ENCODE measurements around the gene ZFP1.

ZFP1 gene

GRCh38 chr16:75152635-75153034 is 4.3 kb downstream of the ZFP1 start:
- Histone ChIP-seq H3K4me3 (ENCODE audit: low read depth in 1 of 2, low read length in 2 of 2) (no peak overlapping the region), H3K9me3 (ENCODE audit: control insufficient read depth in 1 of 2, low read length in 2 of 2) (peaks cover 6 to 14% of the 10 kb centered on the region in 2 donors), H3K27ac (ENCODE audit: low read depth, low read length) (no peak overlapping the region), H3K36me3 (ENCODE audit: control insufficient read depth in 1 of 2, insufficient read depth in 2 of 2, low read length in 2 of 2) (peaks cover 6 to 14% of the 10 kb centered on the region in 2 donors), H3K9ac (ENCODE audit: low read depth in 1 of 2, low read length in 2 of 2) (no peak overlapping the region), H3K27me3 (ENCODE audit: control insufficient read depth in 1 of 2, insufficient read depth in 2 of 2, low read length in 2 of 2) (no peaks in the 10 kb centered on the region), H3K4me1 (ENCODE audit: control insufficient read depth in 1 of 2, insufficient read depth in 2 of 2, low read length in 2 of 2) (peaks cover 0 to 4% of the 10 kb centered on the region in 2 donors)

- peaks cover 0 to 7% of the 10 kb centered on the region in 2 donors for H3K36me3 ChIP-seq (ENCODE audit: control insufficient read depth in 1 of 2, insufficient read depth in 2 of 2, low read length in 2 of 2)
- no peak overlapping the region for H3K4me3 ChIP-seq (ENCODE audit: low read depth in 1 of 2, low read length in 2 of 2)
- peaks cover 0 to 7% of the 10 kb centered on the region in 2 donors for H3K9me3 ChIP-seq (ENCODE audit: control insufficient read depth in 1 of 2, low read length in 2 of 2)
- H3K9ac ChIP-seq (ENCODE audit: low read depth in 1 of 2, low read length in 2 of 2) = no peak overlapping the region
- no peaks in the 10 kb centered on the region for H3K4me1 ChIP-seq (ENCODE audit: control insufficient read depth in 1 of 2, insufficient read depth in 2 of 2, low read length in 2 of 2)
- H3K27ac ChIP-seq (ENCODE audit: low read depth, low read length) = no peak overlapping the region
- H3K27me3 ChIP-seq (ENCODE audit: control insufficient read depth in 1 of 2, insufficient read depth in 2 of 2, low read length in 2 of 2) = no peaks in the 10 kb centered on the region
These were observed 12.1 kb downstream of the ZFP1 start for GRCh38 chr16:75160386-75160785.

- no peak overlapping the region for H3K9ac ChIP-seq (ENCODE audit: low read depth in 1 of 2, low read length in 2 of 2)
- H3K36me3 ChIP-seq (ENCODE audit: control insufficient read depth in 1 of 2, insufficient read depth in 2 of 2, low read length in 2 of 2) = peaks cover 39 to 44% of the 10 kb centered on the region in 2 donors
- H3K27me3 ChIP-seq (ENCODE audit: control insufficient read depth in 1 of 2, insufficient read depth in 2 of 2, low read length in 2 of 2) = no peaks in the 10 kb centered on the region
- no peaks in the 10 kb centered on the region for H3K4me1 ChIP-seq (ENCODE audit: control insufficient read depth in 1 of 2, insufficient read depth in 2 of 2, low read length in 2 of 2)
- no peak overlapping the region for H3K27ac ChIP-seq (ENCODE audit: low read depth, low read length)
- H3K4me3 ChIP-seq (ENCODE audit: low read depth in 1 of 2, low read length in 2 of 2) = no peak overlapping the region
- peaks cover 47 to 75% of the 10 kb centered on the region in 2 donors for H3K9me3 ChIP-seq (ENCODE audit: control insufficient read depth in 1 of 2, low read length in 2 of 2)
These were observed 21.6 kb downstream of the ZFP1 start for GRCh38 chr16:75169899-75170405.

- peaks cover 58 to 75% of the 10 kb centered on the region in 2 donors for H3K9me3 ChIP-seq (ENCODE audit: control insufficient read depth in 1 of 2, low read length in 2 of 2)
- H3K36me3 ChIP-seq (ENCODE audit: control insufficient read depth in 1 of 2, insufficient read depth in 2 of 2, low read length in 2 of 2) = peaks cover 26 to 34% of the 10 kb centered on the region in 2 donors
- no peaks in the 10 kb centered on the region for H3K4me1 ChIP-seq (ENCODE audit: control insufficient read depth in 1 of 2, insufficient read depth in 2 of 2, low read length in 2 of 2)
- no peak overlapping the region for H3K9ac ChIP-seq (ENCODE audit: low read depth in 1 of 2, low read length in 2 of 2)
- no peaks in the 10 kb centered on the region for H3K27me3 ChIP-seq (ENCODE audit: control insufficient read depth in 1 of 2, insufficient read depth in 2 of 2, low read length in 2 of 2)
- no peak overlapping the region for H3K4me3 ChIP-seq (ENCODE audit: low read depth in 1 of 2, low read length in 2 of 2)
- no peak overlapping the region for H3K27ac ChIP-seq (ENCODE audit: low read depth, low read length)
These were observed 24.3 kb downstream of the ZFP1 start for GRCh38 chr16:75172578-75172977.

- no peak overlapping the region for H3K27ac ChIP-seq (ENCODE audit: low read depth, low read length)
- no peak overlapping the region for H3K9ac ChIP-seq (ENCODE audit: low read depth in 1 of 2, low read length in 2 of 2)
- peaks cover 8 to 9% of the 10 kb centered on the region in 2 donors for H3K36me3 ChIP-seq (ENCODE audit: control insufficient read depth in 1 of 2, insufficient read depth in 2 of 2, low read length in 2 of 2)
- no peak overlapping the region for H3K4me3 ChIP-seq (ENCODE audit: low read depth in 1 of 2, low read length in 2 of 2)
- H3K4me1 ChIP-seq (ENCODE audit: control insufficient read depth in 1 of 2, insufficient read depth in 2 of 2, low read length in 2 of 2) = no peaks in the 10 kb centered on the region
- no peaks in the 10 kb centered on the region for H3K27me3 ChIP-seq (ENCODE audit: control insufficient read depth in 1 of 2, insufficient read depth in 2 of 2, low read length in 2 of 2)
- peaks cover 46 to 56% of the 10 kb centered on the region in 2 donors for H3K9me3 ChIP-seq (ENCODE audit: control insufficient read depth in 1 of 2, low read length in 2 of 2)
These were observed 26.8 kb downstream of the ZFP1 start for GRCh38 chr16:75175074-75175473.

- no peaks in the 10 kb centered on the region for H3K36me3 ChIP-seq (ENCODE audit: control insufficient read depth in 1 of 2, insufficient read depth in 2 of 2, low read length in 2 of 2)
- H3K4me3 ChIP-seq (ENCODE audit: low read depth in 1 of 2, low read length in 2 of 2) = no peak overlapping the region
- H3K9ac ChIP-seq (ENCODE audit: low read depth in 1 of 2, low read length in 2 of 2) = no peak overlapping the region
- H3K4me1 ChIP-seq (ENCODE audit: control insufficient read depth in 1 of 2, insufficient read depth in 2 of 2, low read length in 2 of 2) = no peaks in the 10 kb centered on the region
- no peak overlapping the region for H3K27ac ChIP-seq (ENCODE audit: low read depth, low read length)
- peaks cover 31 to 39% of the 10 kb centered on the region in 2 donors for H3K9me3 ChIP-seq (ENCODE audit: control insufficient read depth in 1 of 2, low read length in 2 of 2)
- no peaks in the 10 kb centered on the region for H3K27me3 ChIP-seq (ENCODE audit: control insufficient read depth in 1 of 2, insufficient read depth in 2 of 2, low read length in 2 of 2)
These were observed 28.6 kb downstream of the ZFP1 start for GRCh38 chr16:75176926-75177325.

GRCh38 chr16:75179208-75179607 is 30.9 kb downstream of the ZFP1 start:
- Histone ChIP-seq H3K9ac (ENCODE audit: low read depth in 1 of 2, low read length in 2 of 2) (no peak overlapping the region), H3K36me3 (ENCODE audit: control insufficient read depth in 1 of 2, insufficient read depth in 2 of 2, low read length in 2 of 2) (no peaks in the 10 kb centered on the region), H3K9me3 (ENCODE audit: control insufficient read depth in 1 of 2, low read length in 2 of 2) (peaks cover 17 to 29% of the 10 kb centered on the region in 2 donors), H3K27me3 (ENCODE audit: control insufficient read depth in 1 of 2, insufficient read depth in 2 of 2, low read length in 2 of 2) (no peaks in the 10 kb centered on the region), H3K27ac (ENCODE audit: low read depth, low read length) (no peak overlapping the region), H3K4me3 (ENCODE audit: low read depth in 1 of 2, low read length in 2 of 2) (no peak overlapping the region), H3K4me1 (ENCODE audit: control insufficient read depth in 1 of 2, insufficient read depth in 2 of 2, low read length in 2 of 2) (no peaks in the 10 kb centered on the region)

- peaks cover 5 to 15% of the 10 kb centered on the region in 2 donors for H3K9me3 ChIP-seq (ENCODE audit: control insufficient read depth in 1 of 2, low read length in 2 of 2)
- H3K4me1 ChIP-seq (ENCODE audit: control insufficient read depth in 1 of 2, insufficient read depth in 2 of 2, low read length in 2 of 2) = no peaks in the 10 kb centered on the region
- no peaks in the 10 kb centered on the region for H3K36me3 ChIP-seq (ENCODE audit: control insufficient read depth in 1 of 2, insufficient read depth in 2 of 2, low read length in 2 of 2)
- H3K9ac ChIP-seq (ENCODE audit: low read depth in 1 of 2, low read length in 2 of 2) = no peak overlapping the region
- H3K27ac ChIP-seq (ENCODE audit: low read depth, low read length) = no peak overlapping the region
- H3K4me3 ChIP-seq (ENCODE audit: low read depth in 1 of 2, low read length in 2 of 2) = no peak overlapping the region
- no peaks in the 10 kb centered on the region for H3K27me3 ChIP-seq (ENCODE audit: control insufficient read depth in 1 of 2, insufficient read depth in 2 of 2, low read length in 2 of 2)
These were observed 33.3 kb downstream of the ZFP1 start for GRCh38 chr16:75181630-75182029.

GRCh38 chr16:75188832-75189477 is 40.6 kb downstream of the ZFP1 start:
- no peaks in the 10 kb centered on the region for H3K4me1 ChIP-seq (ENCODE audit: control insufficient read depth in 1 of 2, insufficient read depth in 2 of 2, low read length in 2 of 2)
- H3K4me3 ChIP-seq (ENCODE audit: low read depth in 1 of 2, low read length in 2 of 2) = no peak overlapping the region
- H3K27me3 ChIP-seq (ENCODE audit: control insufficient read depth in 1 of 2, insufficient read depth in 2 of 2, low read length in 2 of 2) = no peaks in the 10 kb centered on the region
- no peak overlapping the region for H3K27ac ChIP-seq (ENCODE audit: low read depth, low read length)
- no peaks in the 10 kb centered on the region for H3K9me3 ChIP-seq (ENCODE audit: control insufficient read depth in 1 of 2, low read length in 2 of 2)
- no peaks in the 10 kb centered on the region for H3K36me3 ChIP-seq (ENCODE audit: control insufficient read depth in 1 of 2, insufficient read depth in 2 of 2, low read length in 2 of 2)
- no peak overlapping the region for H3K9ac ChIP-seq (ENCODE audit: low read depth in 1 of 2, low read length in 2 of 2)

- H3K4me1 ChIP-seq (ENCODE audit: control insufficient read depth in 1 of 2, insufficient read depth in 2 of 2, low read length in 2 of 2) = no peaks in the 10 kb centered on the region
- no peak overlapping the region for H3K4me3 ChIP-seq (ENCODE audit: low read depth in 1 of 2, low read length in 2 of 2)
- H3K27me3 ChIP-seq (ENCODE audit: control insufficient read depth in 1 of 2, insufficient read depth in 2 of 2, low read length in 2 of 2) = no peaks in the 10 kb centered on the region
- H3K36me3 ChIP-seq (ENCODE audit: control insufficient read depth in 1 of 2, insufficient read depth in 2 of 2, low read length in 2 of 2) = no peaks in the 10 kb centered on the region
- H3K27ac ChIP-seq (ENCODE audit: low read depth, low read length) = no peak overlapping the region
- no peaks in the 10 kb centered on the region for H3K9me3 ChIP-seq (ENCODE audit: control insufficient read depth in 1 of 2, low read length in 2 of 2)
- no peak overlapping the region for H3K9ac ChIP-seq (ENCODE audit: low read depth in 1 of 2, low read length in 2 of 2)
These were observed 41.4 kb downstream of the ZFP1 start for GRCh38 chr16:75189638-75190245.
